Bone marrow (tissue), 2 donors: ENCODE results near the gene ACER3.
"Not testable (repeated sequence)": the region's sequence is repeated elsewhere in the genome, so short reads cannot be mapped to it uniquely, and the experiment has no call there.

ENCODE experiments used
- DNase-seq, 2 donors: peaks; one replicate each; lab custom pipeline; 2025; lab: John Stamatoyannopoulos, UW

Gene ACER3

DNA sequence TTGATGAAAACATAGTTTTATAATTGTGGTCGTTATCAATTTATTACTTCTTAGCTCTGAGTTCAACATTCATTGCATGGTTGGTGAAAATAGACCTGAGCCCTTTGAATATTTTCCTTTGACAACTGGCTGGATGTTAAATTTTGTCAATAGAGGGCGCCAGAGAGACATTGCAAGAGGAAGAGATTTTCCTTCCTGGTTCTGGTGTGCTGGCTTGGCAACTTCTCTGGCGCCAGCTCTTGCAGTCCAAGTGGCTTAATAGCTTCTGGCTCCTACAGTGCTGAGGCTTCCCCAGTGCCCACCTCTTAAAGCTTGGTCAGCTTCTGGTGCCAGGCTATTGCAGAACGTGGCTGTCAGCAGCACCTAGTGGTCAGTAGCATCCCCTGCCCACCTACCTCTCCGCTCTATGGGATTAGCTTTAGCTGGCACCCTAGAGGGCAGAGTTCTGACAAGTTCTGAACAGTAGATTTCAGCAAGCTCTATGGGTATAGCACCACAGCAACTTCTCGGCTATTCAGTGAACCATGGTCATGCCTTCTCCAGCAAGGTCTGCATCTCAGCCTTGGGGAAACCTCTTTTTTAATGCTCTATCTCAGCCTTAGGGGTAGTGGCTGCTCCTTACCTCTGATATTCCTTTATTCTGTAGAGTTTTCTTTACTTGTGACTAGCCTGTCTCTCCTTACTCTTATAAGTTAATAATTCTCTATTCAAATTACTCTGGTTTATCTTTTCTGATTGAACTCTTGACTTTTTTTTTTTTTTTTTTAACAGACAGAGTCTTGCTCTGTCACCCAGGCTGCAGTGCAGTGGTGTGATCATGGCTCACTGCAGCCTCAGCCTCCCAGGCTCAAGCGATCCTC lies 59.4 kb downstream of the ACER3 start:
- peak; percentile 18 to 79 for DNase-seq

DNA sequence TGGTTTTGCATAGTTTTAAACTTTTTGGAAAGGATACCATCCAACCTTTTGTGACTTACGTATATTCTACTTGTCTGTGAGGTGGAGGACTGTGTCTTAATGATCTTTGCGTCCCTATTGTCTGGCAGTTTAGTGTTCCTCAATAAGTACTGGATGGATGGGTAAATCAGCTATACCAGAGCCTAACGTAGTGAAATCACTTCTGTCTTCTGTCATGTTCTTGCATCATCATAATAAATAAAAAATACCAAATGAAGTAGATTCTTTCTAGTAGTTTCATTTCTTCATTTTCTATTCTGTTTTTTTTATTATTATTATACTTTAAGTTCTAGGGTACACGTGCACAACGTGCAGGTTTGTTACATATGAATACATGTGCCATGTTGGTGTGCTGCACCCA lies 66.4 kb downstream of the ACER3 start:
- no peak for DNase-seq

DNA sequence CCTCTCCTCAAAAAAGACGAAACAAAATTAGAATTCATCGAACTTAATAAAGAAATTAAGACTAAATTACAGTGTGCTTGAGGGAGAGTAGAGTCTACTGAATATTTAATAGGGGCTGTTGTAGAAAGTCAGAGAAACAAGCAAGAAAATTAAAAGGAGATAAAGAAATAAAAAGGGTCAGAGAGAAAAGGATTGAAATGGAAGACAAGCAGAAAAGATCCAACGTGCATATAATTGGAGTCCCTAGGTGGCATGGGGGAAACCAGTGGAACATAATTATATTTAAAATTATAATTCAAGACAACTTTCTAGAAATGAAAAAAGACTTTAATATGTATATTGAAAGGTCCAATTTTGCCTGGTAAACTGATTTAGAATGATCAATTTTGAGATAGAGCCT lies 74.3 kb downstream of the ACER3 start:
- no peak for DNase-seq

- DNase-seq, result no peak
Observed at GRCh38 chr11:76939219-76939631, 78.5 kb downstream of the ACER3 start.

- DNase-seq, result no peak
Observed at GRCh38 chr11:76944225-76944624, 83.5 kb downstream of the ACER3 start.

DNA sequence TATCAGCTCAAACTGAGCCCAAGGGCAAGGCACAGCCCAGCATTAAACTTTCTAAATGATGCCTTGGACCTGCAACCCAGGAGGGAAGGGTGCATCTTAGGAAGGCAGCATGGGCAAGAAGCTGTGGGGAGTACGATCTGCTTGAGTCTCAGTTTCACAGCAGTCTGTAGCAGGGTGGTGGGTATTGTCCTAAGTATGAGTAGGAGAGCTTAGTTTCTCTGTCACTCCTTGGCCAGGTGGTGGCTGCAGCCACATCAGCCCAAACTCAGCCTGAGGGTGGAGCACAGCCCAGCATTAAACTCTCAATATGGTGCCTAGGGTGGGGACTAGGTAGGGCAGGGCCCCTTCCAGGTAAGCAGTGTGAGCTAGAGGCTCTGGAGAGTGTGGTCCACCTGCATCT lies 85.5 kb downstream of the ACER3 start:
- DNase-seq, result no peak

DNA sequence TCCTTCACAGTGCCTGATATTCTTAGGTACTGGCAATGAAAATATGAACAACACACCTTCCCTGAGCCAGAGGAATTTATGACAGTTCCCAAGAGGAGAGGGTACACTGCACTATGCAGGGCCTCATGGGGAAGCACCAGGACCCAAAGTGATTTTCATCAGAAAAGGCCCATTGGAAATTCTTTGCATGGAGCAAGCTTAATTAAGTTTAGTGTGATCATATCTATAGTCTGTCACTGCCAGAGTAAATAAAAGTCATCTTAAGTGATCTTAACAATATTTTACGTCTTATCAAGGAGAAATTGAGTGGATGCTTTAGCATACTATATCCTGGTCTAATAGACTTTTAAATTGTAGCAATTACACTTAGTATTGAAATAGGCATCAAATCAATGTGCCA lies 86.5 kb downstream of the ACER3 start:
- no peak for DNase-seq

DNA sequence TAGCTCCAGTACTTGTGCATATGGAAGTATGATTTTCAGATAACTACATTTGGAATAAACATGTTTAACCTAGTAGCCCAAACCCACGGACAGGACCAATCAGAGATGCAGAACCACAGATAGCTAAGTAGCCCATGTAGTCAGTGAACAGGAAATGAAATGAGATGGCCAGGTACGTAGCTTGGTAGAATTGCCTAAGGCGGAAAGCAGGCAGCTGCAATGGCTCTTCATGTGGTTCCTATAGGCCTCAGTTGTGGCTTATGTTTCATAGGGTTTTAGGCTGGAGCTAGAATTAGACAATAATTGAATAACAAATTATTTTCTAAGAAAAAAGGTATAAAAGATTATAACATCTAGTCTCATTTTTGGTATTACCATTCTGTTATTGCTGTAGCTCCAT lies 87.1 kb downstream of the ACER3 start:
- DNase-seq, result no peak

DNA sequence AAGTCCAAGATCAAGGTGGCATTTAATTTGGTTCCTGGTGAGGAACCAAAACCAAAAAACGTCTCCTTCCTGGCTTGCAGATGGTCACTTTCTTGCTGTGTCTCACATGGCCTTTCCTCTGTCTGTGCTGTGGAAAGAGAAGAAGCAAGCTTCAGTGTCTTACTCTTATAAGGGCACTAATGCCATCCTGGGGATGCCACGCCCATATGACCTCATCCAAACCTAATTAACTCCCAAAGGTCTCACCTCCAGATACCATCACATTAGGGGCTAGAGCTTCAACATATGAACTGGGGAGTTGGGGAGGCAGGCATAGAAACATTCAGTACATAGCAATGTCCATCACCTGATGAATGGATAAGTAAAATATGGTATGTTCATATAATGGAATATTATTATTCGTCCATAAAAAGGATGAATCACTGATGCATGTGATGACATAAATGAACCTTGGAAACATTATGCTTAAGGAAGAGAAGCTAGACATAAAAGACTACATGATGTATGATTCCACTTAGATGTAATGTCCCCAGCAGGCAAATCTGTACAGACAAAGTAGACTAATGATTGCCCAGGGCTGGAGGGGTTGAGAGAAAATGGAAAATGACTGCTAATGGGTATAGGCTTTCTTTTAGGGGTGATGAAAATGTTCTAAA lies 94.9 kb downstream of the ACER3 start:
- no peak for DNase-seq

- DNase-seq, result no peak
Observed at GRCh38 chr11:76962583-76963416, 102.1 kb downstream of the ACER3 start.

GRCh38 chr11:76963417-76964168 lies 102.9 kb downstream of the ACER3 start:
- DNase-seq, result not testable (repeated sequence)

GRCh38 chr11:76972051-76972450 lies 111.3 kb downstream of the ACER3 start:
- DNase-seq, result no peak

DNA sequence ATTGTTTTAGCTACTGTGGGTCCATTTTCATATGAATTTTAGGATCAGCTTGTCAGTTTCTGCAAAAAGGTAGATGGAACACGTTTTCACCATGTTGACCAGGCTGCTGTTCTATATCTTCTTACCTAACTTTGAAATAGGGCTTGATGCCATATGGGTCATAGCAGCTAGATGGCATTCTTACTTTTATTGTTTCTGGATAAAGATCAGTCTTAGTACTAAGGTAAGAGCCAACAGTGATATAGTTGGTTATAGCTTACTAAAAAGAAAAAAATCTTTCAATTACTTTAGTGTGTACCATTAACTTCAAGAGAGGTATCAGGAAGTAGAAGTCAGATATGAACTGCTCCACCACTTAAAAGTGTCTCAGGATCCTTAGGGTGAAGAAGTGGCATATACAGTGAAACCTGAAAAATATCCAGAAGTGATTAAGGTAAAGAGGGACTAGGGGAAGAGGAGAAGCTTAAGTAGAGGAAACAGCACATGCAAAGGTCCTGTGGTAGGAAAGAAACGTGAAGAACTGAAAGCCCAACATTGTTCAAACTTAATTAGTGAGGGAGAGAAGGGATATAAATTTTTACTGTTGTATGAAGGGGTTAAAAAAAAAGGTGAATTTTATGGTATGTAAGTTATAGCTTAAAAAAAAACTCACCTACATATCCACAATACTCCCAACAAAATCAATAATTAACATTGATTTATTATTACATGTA lies 113.6 kb downstream of the ACER3 start:
- no peak for DNase-seq

GRCh38 chr11:76975513-76975912 lies 114.8 kb downstream of the ACER3 start:
- no peak for DNase-seq

GRCh38 chr11:76977791-76978190 lies 117.1 kb downstream of the ACER3 start:
- DNase-seq, result no peak

GRCh38 chr11:76978239-76978638 lies 117.5 kb downstream of the ACER3 start:
- no peak for DNase-seq

GRCh38 chr11:76978818-76979217 lies 118.1 kb downstream of the ACER3 start:
- no peak for DNase-seq

- no peak for DNase-seq
Observed at GRCh38 chr11:76980196-76980595, 119.5 kb downstream of the ACER3 start.

- DNase-seq, result no peak
Observed at GRCh38 chr11:76984743-76985142, 124.0 kb downstream of the ACER3 start.

DNA sequence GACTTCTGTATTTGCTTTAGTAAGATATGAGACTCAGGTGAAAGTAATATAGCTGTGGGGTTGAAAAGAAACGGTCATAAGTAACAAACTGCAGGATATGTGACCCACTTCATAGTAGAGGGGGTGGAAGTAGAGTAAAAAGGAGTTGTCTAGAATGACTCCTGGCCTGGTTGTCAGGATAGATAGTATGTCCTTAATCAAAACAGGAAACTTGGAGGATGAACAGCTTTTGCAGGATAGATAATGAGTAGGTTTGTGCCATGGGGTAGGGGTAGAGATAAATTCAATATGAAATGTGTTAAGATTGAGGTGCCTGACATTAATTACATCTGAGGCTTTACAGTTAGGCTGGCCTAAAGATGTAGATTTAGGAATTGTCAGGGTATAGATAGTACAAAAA lies 126.5 kb downstream of the ACER3 start:
- no peak for DNase-seq

DNA sequence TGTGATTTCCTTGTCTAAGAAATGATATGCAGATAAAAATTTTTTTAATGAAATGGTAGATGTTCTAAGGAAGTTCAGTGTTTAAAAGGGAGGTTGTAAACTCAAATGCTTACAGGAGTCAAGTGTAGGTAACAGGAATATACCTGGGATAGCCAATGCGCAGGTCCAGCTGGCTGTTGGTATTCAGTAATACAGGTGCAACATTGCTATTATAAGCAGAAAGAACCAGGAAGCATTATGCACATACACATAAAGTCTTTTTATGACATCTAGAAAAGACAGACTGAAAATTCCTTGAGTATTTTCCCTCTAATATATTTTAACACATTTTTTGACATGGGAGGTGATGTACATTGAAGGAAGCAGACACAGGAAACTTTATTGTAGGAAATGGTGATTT lies 129.9 kb downstream of the ACER3 start:
- DNase-seq, result no peak
